HEK293 (cell line): Measurements from ENCODE around the gene ZCCHC2.

Experiments
- GLIS1 ChIP-seq: fragments of 450-650 bp; formaldehyde crosslinking; IDR thresholded peaks from 2 replicates; pipeline ENCODE4 v1.5.1; 2016; ENCODE audit warnings: missing biosample characterization, missing genetic modification characterization
- KLF1 ChIP-seq: fragments of 450-650 bp; formaldehyde crosslinking; IDR thresholded peaks from 2 replicates; pipeline ENCODE4 v1.5.1; 2016; ENCODE audit warnings: missing biosample characterization, missing genetic modification characterization
- MEIS1 ChIP-seq: sonication (generic); formaldehyde crosslinking; IDR thresholded peaks from 2 replicates; pipeline ENCODE4 v1.8.1; 2022; ENCODE audit warnings: missing genetic modification reagents, mild to moderate bottlenecking, borderline replicate concordance
- RBAK ChIP-seq: fragments of 450-650 bp; formaldehyde crosslinking; IDR thresholded peaks from 2 replicates; pipeline ENCODE4 v1.5.1; 2016; ENCODE audit warnings: missing biosample characterization, missing genetic modification characterization
- SP2 ChIP-seq: fragments of 450-650 bp; formaldehyde crosslinking; IDR thresholded peaks from 2 replicates; pipeline ENCODE4 v1.5.1; 2016; ENCODE audit warnings: missing biosample characterization, missing genetic modification characterization
- TRIM28 ChIP-seq: IDR thresholded peaks from 2 replicates; pipeline ENCODE4 v1.6.1; 2011; ENCODE audit warnings: low read length, control low read depth, borderline replicate concordance
- ZNF157 ChIP-seq: fragments of 450-650 bp; formaldehyde crosslinking; IDR thresholded peaks from 2 replicates; pipeline ENCODE4 v1.5.1; 2016; ENCODE audit warnings: missing biosample characterization, missing genetic modification characterization
- ZNF292 ChIP-seq: fragments of 450-650 bp; formaldehyde crosslinking; IDR thresholded peaks from 2 replicates; pipeline ENCODE4 v1.5.1; 2016; ENCODE audit warnings: low read depth, missing biosample characterization, missing genetic modification characterization, borderline replicate concordance
- ZNF629 ChIP-seq: fragments of 450-650 bp; formaldehyde crosslinking; IDR thresholded peaks from 2 replicates; pipeline ENCODE4 v1.5.1; 2017; ENCODE audit warnings: missing biosample characterization, missing genetic modification characterization
- ZSCAN16 ChIP-seq: fragments of 450-650 bp; formaldehyde crosslinking; IDR thresholded peaks from 2 replicates; pipeline ENCODE4 v1.5.1; 2016; ENCODE audit warnings: missing biosample characterization, missing genetic modification characterization
- TF ChIP-seq, protein P1 (sequence below): fragments of 450-650 bp; formaldehyde crosslinking; IDR thresholded peaks from 2 replicates; pipeline ENCODE4 v1.5.1; 2016; ENCODE audit warnings: missing biosample characterization, missing genetic modification characterization
- TF ChIP-seq, protein P2 (sequence below): fragments of 450-650 bp; formaldehyde crosslinking; IDR thresholded peaks from 2 replicates; pipeline ENCODE4 v1.5.1; 2016; ENCODE audit warnings: missing biosample characterization, missing genetic modification characterization, low read depth
- TF ChIP-seq, protein P3 (sequence below): fragments of 450-650 bp; formaldehyde crosslinking; IDR thresholded peaks from 2 replicates; pipeline ENCODE4 v1.5.1; 2016; ENCODE audit warnings: missing biosample characterization, missing genetic modification characterization
- TF ChIP-seq, protein P4 (sequence below): fragments of 450-650 bp; formaldehyde crosslinking; IDR thresholded peaks from 2 replicates; pipeline ENCODE4 v1.5.1; 2016; ENCODE audit warnings: missing biosample characterization, missing genetic modification characterization, borderline replicate concordance

DNA sequence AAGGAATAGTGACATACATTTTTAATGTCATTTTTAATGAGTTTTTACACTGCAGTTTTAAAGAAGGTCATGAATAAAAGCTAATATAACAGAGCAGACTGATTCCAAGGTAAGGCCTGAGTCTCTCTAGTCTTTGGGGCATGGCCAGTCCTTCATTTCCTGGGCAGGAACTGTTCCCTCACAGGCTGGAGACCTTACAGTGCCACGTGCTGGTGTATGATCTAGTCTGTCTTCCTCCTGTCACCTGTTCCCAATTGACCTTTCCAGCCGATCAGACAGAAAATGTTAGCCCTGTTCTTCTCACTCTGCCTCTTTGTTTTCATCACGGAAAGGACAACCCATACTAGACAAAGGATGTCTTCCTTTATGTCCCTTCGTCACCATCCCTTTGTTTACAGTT, 33.6 kb downstream of the ZCCHC2 start:
- no peak for TF ChIP-seq GLIS1 (tag by site-specific recombination)
- no peak for TF ChIP-seq KLF1 (tag by site-specific recombination)
- TF ChIP-seq ZNF157 = no peak
- TF ChIP-seq, protein P1, sequence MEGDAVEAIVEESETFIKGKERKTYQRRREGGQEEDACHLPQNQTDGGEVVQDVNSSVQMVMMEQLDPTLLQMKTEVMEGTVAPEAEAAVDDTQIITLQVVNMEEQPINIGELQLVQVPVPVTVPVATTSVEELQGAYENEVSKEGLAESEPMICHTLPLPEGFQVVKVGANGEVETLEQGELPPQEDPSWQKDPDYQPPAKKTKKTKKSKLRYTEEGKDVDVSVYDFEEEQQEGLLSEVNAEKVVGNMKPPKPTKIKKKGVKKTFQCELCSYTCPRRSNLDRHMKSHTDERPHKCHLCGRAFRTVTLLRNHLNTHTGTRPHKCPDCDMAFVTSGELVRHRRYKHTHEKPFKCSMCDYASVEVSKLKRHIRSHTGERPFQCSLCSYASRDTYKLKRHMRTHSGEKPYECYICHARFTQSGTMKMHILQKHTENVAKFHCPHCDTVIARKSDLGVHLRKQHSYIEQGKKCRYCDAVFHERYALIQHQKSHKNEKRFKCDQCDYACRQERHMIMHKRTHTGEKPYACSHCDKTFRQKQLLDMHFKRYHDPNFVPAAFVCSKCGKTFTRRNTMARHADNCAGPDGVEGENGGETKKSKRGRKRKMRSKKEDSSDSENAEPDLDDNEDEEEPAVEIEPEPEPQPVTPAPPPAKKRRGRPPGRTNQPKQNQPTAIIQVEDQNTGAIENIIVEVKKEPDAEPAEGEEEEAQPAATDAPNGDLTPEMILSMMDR (tag by site-specific recombination) = no peak
- no peak for TF ChIP-seq MEIS1 (CRISPR knock-in tag)
- no peak for TF ChIP-seq RBAK (tag by site-specific recombination)
- TF ChIP-seq SP2 (tag by site-specific recombination) = no peak
- TF ChIP-seq, protein P2, sequence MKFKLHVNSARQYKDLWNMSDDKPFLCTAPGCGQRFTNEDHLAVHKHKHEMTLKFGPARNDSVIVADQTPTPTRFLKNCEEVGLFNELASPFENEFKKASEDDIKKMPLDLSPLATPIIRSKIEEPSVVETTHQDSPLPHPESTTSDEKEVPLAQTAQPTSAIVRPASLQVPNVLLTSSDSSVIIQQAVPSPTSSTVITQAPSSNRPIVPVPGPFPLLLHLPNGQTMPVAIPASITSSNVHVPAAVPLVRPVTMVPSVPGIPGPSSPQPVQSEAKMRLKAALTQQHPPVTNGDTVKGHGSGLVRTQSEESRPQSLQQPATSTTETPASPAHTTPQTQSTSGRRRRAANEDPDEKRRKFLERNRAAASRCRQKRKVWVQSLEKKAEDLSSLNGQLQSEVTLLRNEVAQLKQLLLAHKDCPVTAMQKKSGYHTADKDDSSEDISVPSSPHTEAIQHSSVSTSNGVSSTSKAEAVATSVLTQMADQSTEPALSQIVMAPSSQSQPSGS (tag by site-specific recombination) = no peak
- no peak for TF ChIP-seq ZNF292 (tag by site-specific recombination)
- no peak for TF ChIP-seq ZNF629 (tag by site-specific recombination)
- TF ChIP-seq, protein P3, sequence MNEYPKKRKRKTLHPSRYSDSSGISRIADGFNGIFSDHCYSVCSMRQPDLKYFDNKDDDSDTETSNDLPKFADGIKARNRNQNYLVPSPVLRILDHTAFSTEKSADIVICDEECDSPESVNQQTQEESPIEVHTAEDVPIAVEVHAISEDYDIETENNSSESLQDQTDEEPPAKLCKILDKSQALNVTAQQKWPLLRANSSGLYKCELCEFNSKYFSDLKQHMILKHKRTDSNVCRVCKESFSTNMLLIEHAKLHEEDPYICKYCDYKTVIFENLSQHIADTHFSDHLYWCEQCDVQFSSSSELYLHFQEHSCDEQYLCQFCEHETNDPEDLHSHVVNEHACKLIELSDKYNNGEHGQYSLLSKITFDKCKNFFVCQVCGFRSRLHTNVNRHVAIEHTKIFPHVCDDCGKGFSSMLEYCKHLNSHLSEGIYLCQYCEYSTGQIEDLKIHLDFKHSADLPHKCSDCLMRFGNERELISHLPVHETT = no peak
- TF ChIP-seq TRIM28 = no peak
- TF ChIP-seq ZSCAN16 (tag by site-specific recombination) = no peak
- TF ChIP-seq, protein P4, sequence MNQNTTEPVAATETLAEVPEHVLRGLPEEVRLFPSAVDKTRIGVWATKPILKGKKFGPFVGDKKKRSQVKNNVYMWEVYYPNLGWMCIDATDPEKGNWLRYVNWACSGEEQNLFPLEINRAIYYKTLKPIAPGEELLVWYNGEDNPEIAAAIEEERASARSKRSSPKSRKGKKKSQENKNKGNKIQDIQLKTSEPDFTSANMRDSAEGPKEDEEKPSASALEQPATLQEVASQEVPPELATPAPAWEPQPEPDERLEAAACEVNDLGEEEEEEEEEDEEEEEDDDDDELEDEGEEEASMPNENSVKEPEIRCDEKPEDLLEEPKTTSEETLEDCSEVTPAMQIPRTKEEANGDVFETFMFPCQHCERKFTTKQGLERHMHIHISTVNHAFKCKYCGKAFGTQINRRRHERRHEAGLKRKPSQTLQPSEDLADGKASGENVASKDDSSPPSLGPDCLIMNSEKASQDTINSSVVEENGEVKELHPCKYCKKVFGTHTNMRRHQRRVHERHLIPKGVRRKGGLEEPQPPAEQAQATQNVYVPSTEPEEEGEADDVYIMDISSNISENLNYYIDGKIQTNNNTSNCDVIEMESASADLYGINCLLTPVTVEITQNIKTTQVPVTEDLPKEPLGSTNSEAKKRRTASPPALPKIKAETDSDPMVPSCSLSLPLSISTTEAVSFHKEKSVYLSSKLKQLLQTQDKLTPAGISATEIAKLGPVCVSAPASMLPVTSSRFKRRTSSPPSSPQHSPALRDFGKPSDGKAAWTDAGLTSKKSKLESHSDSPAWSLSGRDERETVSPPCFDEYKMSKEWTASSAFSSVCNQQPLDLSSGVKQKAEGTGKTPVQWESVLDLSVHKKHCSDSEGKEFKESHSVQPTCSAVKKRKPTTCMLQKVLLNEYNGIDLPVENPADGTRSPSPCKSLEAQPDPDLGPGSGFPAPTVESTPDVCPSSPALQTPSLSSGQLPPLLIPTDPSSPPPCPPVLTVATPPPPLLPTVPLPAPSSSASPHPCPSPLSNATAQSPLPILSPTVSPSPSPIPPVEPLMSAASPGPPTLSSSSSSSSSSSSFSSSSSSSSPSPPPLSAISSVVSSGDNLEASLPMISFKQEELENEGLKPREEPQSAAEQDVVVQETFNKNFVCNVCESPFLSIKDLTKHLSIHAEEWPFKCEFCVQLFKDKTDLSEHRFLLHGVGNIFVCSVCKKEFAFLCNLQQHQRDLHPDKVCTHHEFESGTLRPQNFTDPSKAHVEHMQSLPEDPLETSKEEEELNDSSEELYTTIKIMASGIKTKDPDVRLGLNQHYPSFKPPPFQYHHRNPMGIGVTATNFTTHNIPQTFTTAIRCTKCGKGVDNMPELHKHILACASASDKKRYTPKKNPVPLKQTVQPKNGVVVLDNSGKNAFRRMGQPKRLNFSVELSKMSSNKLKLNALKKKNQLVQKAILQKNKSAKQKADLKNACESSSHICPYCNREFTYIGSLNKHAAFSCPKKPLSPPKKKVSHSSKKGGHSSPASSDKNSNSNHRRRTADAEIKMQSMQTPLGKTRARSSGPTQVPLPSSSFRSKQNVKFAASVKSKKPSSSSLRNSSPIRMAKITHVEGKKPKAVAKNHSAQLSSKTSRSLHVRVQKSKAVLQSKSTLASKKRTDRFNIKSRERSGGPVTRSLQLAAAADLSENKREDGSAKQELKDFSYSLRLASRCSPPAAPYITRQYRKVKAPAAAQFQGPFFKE (tag by site-specific recombination) = no peak
